Stomach smooth muscle (tissue), 2 donors: ENCODE measurements around the gene DIS3.
A peak's percentile ranks its signal among the peaks of the same experiment; 100 is the strongest.
"Not testable (repeated sequence)": the region's sequence is repeated elsewhere in the genome, so short reads cannot be mapped to it uniquely, and the experiment has no call there.

Source experiments
- H3K27ac ChIP-seq: one replicate; pipeline ENCODE4 v1.7.0; 2013; ENCODE audit warnings: mild to moderate bottlenecking, low read length, inconsistent platforms
- H3K27me3 ChIP-seq, 2 donors: one replicate each; pipeline ENCODE4 v1.7.0; 2013; ENCODE audit warnings: low read length in 2 of 2; ENCODE audit not compliant: insufficient read depth in 2 of 2, control insufficient read depth in 1 of 2
- H3K36me3 ChIP-seq, 2 donors: one replicate each; pipeline ENCODE4 v1.7.0; 2013; ENCODE audit warnings: low read length in 2 of 2; ENCODE audit not compliant: control insufficient read depth in 2 of 2, insufficient read depth in 2 of 2
- H3K4me1 ChIP-seq: one replicate; pipeline ENCODE4 v1.7.0; 2013; ENCODE audit warnings: low read length; ENCODE audit not compliant: control insufficient read depth, insufficient read depth
- H3K4me3 ChIP-seq, 2 donors: one replicate each; pipeline ENCODE4 v1.7.0; 2013; ENCODE audit warnings: low read length in 2 of 2
- H3K9ac ChIP-seq, 2 donors: one replicate each; pipeline ENCODE4 v1.7.0; 2013; ENCODE audit warnings: low read length in 2 of 2, mild to moderate bottlenecking in 1 of 2
- H3K9me3 ChIP-seq, 2 donors: one replicate each; pipeline ENCODE4 v1.7.0; 2013; ENCODE audit warnings: low read length in 2 of 2; ENCODE audit not compliant: control insufficient read depth in 2 of 2
- donor health status: healthy.
- donor health status: Pancreatic carcinoma.

DIS3 gene

DNA sequence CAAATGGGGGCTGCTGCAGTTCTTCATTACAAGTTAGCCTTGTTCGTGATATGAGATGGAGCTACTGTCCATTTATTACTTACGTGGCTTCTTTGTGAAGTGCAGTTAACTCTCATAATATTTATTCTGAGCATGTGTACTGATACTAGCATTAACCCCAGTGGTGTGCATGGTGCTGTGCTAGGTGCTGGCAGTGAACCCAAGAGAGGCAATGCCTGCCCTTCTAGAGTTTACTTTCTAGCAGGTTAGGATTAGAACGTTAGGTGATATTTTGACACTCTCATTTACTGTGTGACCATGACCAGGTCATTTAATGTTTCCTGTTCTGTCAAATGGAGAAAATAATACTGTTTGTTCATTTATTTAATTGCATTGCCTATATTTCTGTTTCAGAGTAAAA lies 17.1 kb upstream of the DIS3 start:
- Histone ChIP-seq H3K36me3 (peaks cover 2 to 13% of the 10 kb centered on the region in 2 donors), H3K27ac (no peak overlapping the region), H3K9ac (no peak overlapping the region), H3K4me3 (no peak overlapping the region), H3K27me3 (no peaks in the 10 kb centered on the region), H3K9me3 (no peaks in the 10 kb centered on the region), H3K4me1 (no peaks in the 10 kb centered on the region)

DNA sequence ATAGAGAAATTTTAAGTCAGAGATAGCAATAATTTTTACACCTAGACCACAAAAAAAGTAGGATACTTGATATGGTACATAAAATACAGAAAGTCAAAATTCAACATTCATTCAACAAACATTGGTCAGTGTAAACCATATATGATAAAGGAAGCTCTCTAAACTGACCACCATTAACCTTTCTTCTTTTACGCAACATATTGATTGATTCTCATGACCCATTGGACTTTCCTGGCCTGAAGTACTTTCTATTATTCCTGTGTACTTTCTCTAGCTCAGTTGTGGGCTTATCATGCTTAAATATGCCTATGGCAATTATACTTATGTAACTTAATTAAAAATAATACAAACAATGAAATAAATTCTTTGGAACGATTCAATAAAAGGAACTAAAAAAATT lies 10.9 kb upstream of the DIS3 start:
- Histone ChIP-seq H3K36me3 (peaks cover 5 to 15% of the 10 kb centered on the region in 2 donors), H3K27ac (no peak overlapping the region), H3K4me1 (no peaks in the 10 kb centered on the region), H3K9ac (no peak overlapping the region), H3K4me3 (no peak overlapping the region), H3K27me3 (no peaks in the 10 kb centered on the region), H3K9me3 (no peaks in the 10 kb centered on the region)

DNA sequence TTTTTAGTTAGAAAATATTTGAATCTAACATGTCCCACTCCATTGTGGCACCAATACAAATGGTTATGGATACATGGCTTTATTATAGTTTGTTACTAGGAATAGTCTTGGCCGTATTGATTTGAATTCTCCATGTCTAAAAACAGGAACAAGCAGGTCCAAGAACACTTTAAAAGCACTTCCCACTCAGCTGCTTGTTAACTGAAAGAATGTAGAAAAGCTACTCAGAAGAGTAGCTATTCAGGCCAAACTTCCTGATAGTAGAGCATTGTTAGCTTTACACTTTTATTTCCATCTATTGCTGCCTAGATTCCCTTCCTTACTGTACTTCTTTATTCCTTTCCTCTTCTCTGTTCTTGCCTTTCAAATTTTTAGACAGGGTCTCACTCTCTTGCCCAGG lies 7.1 kb upstream of the DIS3 start:
- Histone ChIP-seq H3K36me3 (peaks cover 9% of the 10 kb centered on the region in 2 donors), H3K9me3 (no peaks in the 10 kb centered on the region), H3K27me3 (no peaks in the 10 kb centered on the region), H3K9ac (no peak overlapping the region), H3K4me1 (no peaks in the 10 kb centered on the region), H3K27ac (no peak overlapping the region), H3K4me3 (no peak overlapping the region)

DNA sequence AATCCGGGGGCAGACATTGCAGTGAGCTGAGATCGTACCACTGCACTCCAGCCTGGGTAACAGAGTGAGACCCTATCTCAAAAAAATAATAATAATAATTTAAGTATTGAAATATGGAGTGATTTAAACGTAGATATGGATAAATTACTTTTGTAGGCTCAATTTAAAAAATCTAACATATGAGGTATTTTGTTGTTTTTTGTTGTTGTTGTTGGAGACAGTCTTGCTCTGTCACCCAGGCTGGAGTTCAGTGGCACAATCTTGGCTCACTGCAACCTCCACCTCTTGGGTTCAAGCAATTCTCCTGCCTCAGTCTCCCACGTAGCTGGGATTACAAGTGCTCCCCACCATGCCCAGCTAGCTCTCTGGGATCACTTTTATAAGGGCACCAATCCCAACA lies 3.0 kb upstream of the DIS3 start:
- not testable (repeated sequence) for H3K4me3 ChIP-seq, H3K27ac ChIP-seq, H3K36me3 ChIP-seq, H3K9me3 ChIP-seq, H3K9ac ChIP-seq, H3K27me3 ChIP-seq
- peaks cover 15% of the 10 kb centered on the region for H3K4me1 ChIP-seq

DNA sequence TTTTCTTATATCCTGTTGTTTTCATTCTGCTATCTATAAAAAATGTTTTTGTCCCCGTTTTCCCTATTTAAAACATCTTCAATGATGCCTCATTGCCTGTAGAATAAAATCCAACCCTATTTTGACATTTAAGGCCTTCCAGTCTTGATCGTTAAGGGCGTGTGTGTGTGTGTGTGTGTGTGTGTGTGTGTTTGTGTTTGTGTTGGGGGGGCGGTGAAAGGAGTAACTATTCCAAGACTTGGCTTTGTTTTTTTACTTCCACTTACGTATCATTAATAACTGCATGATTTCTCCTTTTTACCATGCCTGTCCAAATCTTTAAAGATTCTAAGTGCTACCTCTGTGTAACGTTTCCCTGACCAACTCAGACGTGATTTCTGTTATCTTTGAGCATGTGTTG lies 1.0 kb upstream of the DIS3 start:
- peaks cover 22% of the 10 kb centered on the region for H3K4me1 ChIP-seq
- H3K27ac ChIP-seq: no peak overlapping the region

DNA sequence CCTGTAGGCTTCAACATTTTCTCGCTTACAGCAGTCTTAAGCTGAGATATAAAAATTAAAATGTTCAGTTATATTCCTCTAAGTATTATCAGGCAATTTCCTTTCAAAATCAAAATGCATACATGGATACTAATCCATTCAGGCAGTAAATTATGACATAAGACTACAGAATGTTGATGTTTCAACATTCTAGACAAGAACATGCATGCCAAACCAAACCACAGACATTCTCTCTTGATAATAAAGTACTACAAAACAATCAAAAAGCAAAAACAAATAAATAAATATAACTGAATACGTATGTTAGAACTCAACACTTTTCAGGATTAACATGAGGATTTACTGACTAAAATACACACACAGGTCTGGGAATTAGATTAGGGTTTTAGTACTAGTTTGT lies 7.7 kb downstream of the DIS3 start:
- H3K36me3 ChIP-seq: peaks cover 34 to 70% of the 10 kb centered on the region in 2 donors
- no peaks in the 10 kb centered on the region for H3K9me3 ChIP-seq
- H3K9ac ChIP-seq: no peak overlapping the region
- no peaks in the 10 kb centered on the region for H3K27me3 ChIP-seq
- no peak overlapping the region for H3K4me3 ChIP-seq
- no peak overlapping the region for H3K27ac ChIP-seq
- peaks cover 1% of the 10 kb centered on the region for H3K4me1 ChIP-seq

More for the DNA sequence above, 1.0 kb upstream of the DIS3 start:
- H3K36me3 ChIP-seq: peaks cover 4 to 8% of the 10 kb centered on the region in 2 donors
- no peaks in the 10 kb centered on the region for H3K27me3 ChIP-seq
- no peaks in the 10 kb centered on the region for H3K9me3 ChIP-seq
- peak overlapping the region; percentile 99 for H3K4me3 ChIP-seq
- H3K9ac ChIP-seq: peak overlapping the region; percentile 78 to 90

DNA sequence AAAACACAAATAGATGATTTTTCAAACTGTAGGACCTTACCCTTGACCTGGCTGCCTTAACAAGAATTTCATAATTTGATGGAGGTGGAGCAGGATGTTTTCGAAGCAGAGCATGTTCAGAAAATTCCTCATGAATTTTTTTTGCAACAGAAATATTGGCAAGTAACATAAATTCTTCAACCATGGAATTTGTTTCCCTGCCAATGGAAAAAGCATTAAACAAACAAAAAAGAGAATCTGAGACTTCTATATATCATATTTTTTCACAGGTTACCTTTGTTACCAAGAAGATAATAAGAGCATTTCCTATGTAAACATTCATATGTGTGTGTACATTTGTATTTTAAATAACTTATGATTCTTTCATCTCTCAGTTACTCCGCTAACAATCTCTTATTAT lies 18.3 kb downstream of the DIS3 start:
- H3K36me3 ChIP-seq: peaks cover 41 to 55% of the 10 kb centered on the region in 2 donors
- H3K27ac ChIP-seq: no peak overlapping the region
- no peaks in the 10 kb centered on the region for H3K27me3 ChIP-seq
- H3K9me3 ChIP-seq: no peaks in the 10 kb centered on the region
- H3K4me3 ChIP-seq: no peak overlapping the region
- no peaks in the 10 kb centered on the region for H3K4me1 ChIP-seq
- no peak overlapping the region for H3K9ac ChIP-seq

DNA sequence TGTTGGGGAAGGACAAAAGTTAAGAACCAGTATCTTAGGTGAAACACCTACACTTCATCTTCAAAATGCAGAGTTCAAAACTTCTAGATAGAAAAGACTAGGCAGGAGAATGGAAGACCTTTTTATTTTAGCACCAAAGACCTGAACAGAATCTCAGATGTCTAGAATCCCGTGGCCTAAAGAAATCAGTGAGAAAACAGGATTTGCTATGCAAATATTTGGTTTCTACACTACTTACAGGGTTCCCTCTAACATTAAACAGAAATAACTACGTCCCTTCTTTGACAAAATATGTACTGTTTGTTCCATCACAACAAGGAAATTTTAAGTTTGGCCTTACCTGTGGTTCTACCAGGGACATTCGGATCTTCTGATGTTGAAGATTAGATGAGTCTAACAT lies 21.5 kb downstream of the DIS3 start:
- Histone ChIP-seq H3K9ac (no peak overlapping the region), H3K36me3 (peaks cover 41 to 49% of the 10 kb centered on the region in 2 donors), H3K27ac (no peak overlapping the region)

DNA sequence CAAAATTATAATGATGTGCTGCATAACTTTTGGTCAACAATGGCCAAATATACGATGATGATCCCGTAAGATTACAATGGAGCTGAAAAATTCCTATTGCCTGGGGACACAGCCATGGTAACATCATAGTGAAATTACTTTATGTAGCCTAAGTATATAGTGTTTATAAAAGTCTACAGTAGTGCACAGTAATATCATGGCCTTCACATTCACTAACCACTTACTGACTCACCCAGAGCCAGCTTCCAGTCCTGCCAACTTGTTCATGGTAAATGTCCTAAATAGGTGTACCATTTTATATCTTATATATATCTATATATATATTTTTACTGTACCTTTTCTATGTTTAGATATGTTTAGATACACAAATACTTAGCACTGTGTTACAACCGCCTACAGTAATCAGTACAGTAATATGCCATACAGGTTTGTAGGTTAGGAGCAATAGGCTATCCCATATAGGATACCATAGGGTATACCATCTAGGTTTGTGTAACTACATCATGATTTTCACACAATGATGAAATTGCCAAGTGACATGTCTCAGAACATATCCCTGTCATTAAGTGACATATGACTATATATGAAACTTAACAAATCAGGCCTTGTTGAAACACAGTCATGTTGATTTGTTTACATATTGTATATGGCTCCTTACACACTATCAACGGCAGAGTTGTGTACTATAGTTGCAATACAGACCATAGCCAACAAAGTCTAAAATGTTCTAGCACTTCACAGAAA lies 23.7 kb downstream of the DIS3 start:
- no peak overlapping the region for H3K4me3 ChIP-seq
- no peak overlapping the region for H3K9ac ChIP-seq
- H3K4me1 ChIP-seq: no peaks in the 10 kb centered on the region
- H3K36me3 ChIP-seq: peaks cover 33 to 44% of the 10 kb centered on the region in 2 donors
- no peak overlapping the region for H3K27ac ChIP-seq
- no peaks in the 10 kb centered on the region for H3K27me3 ChIP-seq
- no peaks in the 10 kb centered on the region for H3K9me3 ChIP-seq

More for the DNA sequence above, 21.5 kb downstream of the DIS3 start:
- Histone ChIP-seq H3K4me3 (no peak overlapping the region), H3K9me3 (no peaks in the 10 kb centered on the region), H3K4me1 (no peaks in the 10 kb centered on the region), H3K27me3 (no peaks in the 10 kb centered on the region)

DNA sequence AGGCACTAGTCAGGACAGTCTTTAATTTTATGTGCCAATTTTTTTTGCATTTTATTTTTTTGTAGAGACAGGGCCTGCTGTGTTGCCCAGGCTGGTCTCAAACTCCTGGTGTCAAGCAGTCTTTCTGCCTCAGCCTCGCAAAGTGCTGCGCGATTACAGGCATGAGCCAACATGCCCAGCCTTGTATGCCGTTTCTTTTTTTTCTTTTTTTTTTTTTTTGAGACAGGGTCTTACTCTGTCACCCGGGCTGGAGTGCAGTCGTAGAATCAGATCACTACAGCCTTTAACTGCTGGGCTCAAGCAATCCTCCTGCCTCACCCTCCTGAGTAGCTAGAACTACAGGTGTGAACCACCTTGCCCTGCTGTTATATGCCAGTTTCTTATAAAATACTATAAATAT lies 27.6 kb downstream of the DIS3 start:
- Histone ChIP-seq H3K4me1 (no peaks in the 10 kb centered on the region), H3K4me3 (no peak overlapping the region), H3K9ac (no peak overlapping the region), H3K36me3 (peaks cover 11 to 22% of the 10 kb centered on the region in 2 donors), H3K27ac (no peak overlapping the region), H3K9me3 (no peaks in the 10 kb centered on the region), H3K27me3 (no peaks in the 10 kb centered on the region)

DNA sequence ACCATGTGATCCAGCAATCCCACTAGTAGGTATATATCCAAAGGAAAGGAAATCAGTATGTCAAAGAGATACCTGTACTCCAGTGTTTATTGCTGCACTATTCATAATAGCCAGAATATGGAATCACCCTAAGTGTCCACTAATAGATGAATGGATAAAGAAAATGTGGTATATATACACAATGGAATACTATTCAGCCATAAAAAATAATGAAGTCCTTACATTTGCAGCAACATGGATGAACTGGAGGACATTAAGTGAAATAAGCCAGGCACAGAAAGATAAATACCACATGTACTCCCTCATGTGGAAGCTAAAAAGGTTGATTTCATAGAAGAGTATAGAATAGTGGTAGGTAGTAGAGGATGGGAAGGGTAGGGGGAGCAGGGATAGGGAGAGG lies 30.5 kb downstream of the DIS3 start:
- no peak overlapping the region for H3K27ac ChIP-seq
- H3K4me1 ChIP-seq: no peaks in the 10 kb centered on the region
- no peaks in the 10 kb centered on the region for H3K9me3 ChIP-seq
- H3K27me3 ChIP-seq: no peaks in the 10 kb centered on the region
- H3K9ac ChIP-seq: no peak overlapping the region
- no peak overlapping the region for H3K4me3 ChIP-seq
- H3K36me3 ChIP-seq: peaks cover 7 to 14% of the 10 kb centered on the region in 2 donors
